ENCODE data around the gene FLRT2. TPM values are rescaled to one million over a fixed set of nuclear protein-coding genes. Genes with fewer than 3 reads are reported as not detected.

FLRT2 gene
- total RNA-seq, 2 experiments from 2014 or later: not detected

- ATAC-seq (no peak), DNase-seq (no peak)
- peaks cover 4% of the 10 kb centered on the region for H3K9me3 Mint-ChIP-seq (ENCODE audit: low read depth)
- H3K27ac Mint-ChIP-seq: no peak overlapping the region
- no peaks in the 10 kb centered on the region for H3K4me1 Mint-ChIP-seq
- CTCF ChIA-PET: interaction anchor here (0.6 kb wide), 1 partner anchor 973 kb away, joined by 3 read pairs; no protein-coding TSS in a partner anchor
- no peak overlapping the region for H3K4me3 Mint-ChIP-seq
- H3K36me3 Mint-ChIP-seq: no peaks in the 10 kb centered on the region
- no peaks in the 10 kb centered on the region for H3K27me3 Mint-ChIP-seq
Measured at GRCh38 chr14:85562630-85563029, 32.7 kb downstream of the FLRT2 start.

GRCh38 chr14:85564841-85565527 is 35.0 kb downstream of the FLRT2 start:
- ATAC-seq (no peak), DNase-seq (no peak)
- CTCF ChIA-PET: no interaction called here
- H3K27me3 Mint-ChIP-seq: no peaks in the 10 kb centered on the region
- H3K9me3 Mint-ChIP-seq (ENCODE audit: low read depth): peaks cover 3% of the 10 kb centered on the region
- no peak overlapping the region for H3K27ac Mint-ChIP-seq
- H3K36me3 Mint-ChIP-seq: no peaks in the 10 kb centered on the region
- no peak overlapping the region for H3K4me3 Mint-ChIP-seq
- no peaks in the 10 kb centered on the region for H3K4me1 Mint-ChIP-seq

- Mint-ChIP-seq H3K36me3 (no peaks in the 10 kb centered on the region), H3K27ac (no peak overlapping the region), H3K9me3 (ENCODE audit: low read depth) (peaks cover 2% of the 10 kb centered on the region), H3K4me3 (no peak overlapping the region), H3K27me3 (no peaks in the 10 kb centered on the region), H3K4me1 (no peaks in the 10 kb centered on the region)
- CTCF ChIA-PET: no interaction called here
- ATAC-seq (no peak), DNase-seq (no peak)
Measured at GRCh38 chr14:85565862-85566296, 35.9 kb downstream of the FLRT2 start.

- H3K27ac Mint-ChIP-seq: no peak overlapping the region
- H3K27me3 Mint-ChIP-seq: no peaks in the 10 kb centered on the region
- no peaks in the 10 kb centered on the region for H3K4me1 Mint-ChIP-seq
- no peak overlapping the region for H3K4me3 Mint-ChIP-seq
- H3K36me3 Mint-ChIP-seq: no peaks in the 10 kb centered on the region
- ATAC-seq: no peak
- DNase-seq: no peak
- H3K9me3 Mint-ChIP-seq (ENCODE audit: low read depth): no peaks in the 10 kb centered on the region
- CTCF ChIA-PET: no interaction called here
Measured at GRCh38 chr14:85566603-85567002, 36.7 kb downstream of the FLRT2 start.

- no peak for ATAC-seq
- no peak overlapping the region for H3K27ac Mint-ChIP-seq
- no peak for DNase-seq
- no peak overlapping the region for H3K4me3 Mint-ChIP-seq
- no peaks in the 10 kb centered on the region for H3K9me3 Mint-ChIP-seq (ENCODE audit: low read depth)
- no peaks in the 10 kb centered on the region for H3K4me1 Mint-ChIP-seq
- no peaks in the 10 kb centered on the region for H3K36me3 Mint-ChIP-seq
- CTCF ChIA-PET: no interaction called here
- H3K27me3 Mint-ChIP-seq: no peaks in the 10 kb centered on the region
Measured at GRCh38 chr14:85572011-85572410, 42.1 kb downstream of the FLRT2 start.

- H3K27me3 Mint-ChIP-seq: no peaks in the 10 kb centered on the region
- ATAC-seq (no peak), DNase-seq (no peak)
- CTCF ChIA-PET: no interaction called here
- H3K27ac Mint-ChIP-seq: no peak overlapping the region
- H3K4me3 Mint-ChIP-seq: no peak overlapping the region
- no peaks in the 10 kb centered on the region for H3K36me3 Mint-ChIP-seq
- no peaks in the 10 kb centered on the region for H3K9me3 Mint-ChIP-seq (ENCODE audit: low read depth)
- no peaks in the 10 kb centered on the region for H3K4me1 Mint-ChIP-seq
Measured at GRCh38 chr14:85572845-85573244, 42.9 kb downstream of the FLRT2 start.

- DNase-seq: no peak
- H3K4me3 Mint-ChIP-seq: no peak overlapping the region
- H3K27ac Mint-ChIP-seq: no peak overlapping the region
- H3K9me3 Mint-ChIP-seq (ENCODE audit: low read depth): peaks cover 1% of the 10 kb centered on the region
- CTCF ChIA-PET: no interaction called here
- ATAC-seq: no peak
- no peaks in the 10 kb centered on the region for H3K4me1 Mint-ChIP-seq
- H3K27me3 Mint-ChIP-seq: no peaks in the 10 kb centered on the region
- H3K36me3 Mint-ChIP-seq: no peaks in the 10 kb centered on the region
Measured at GRCh38 chr14:85573406-85573805, 43.5 kb downstream of the FLRT2 start.

- H3K36me3 Mint-ChIP-seq: no peaks in the 10 kb centered on the region
- no peak overlapping the region for H3K27ac Mint-ChIP-seq
- peaks cover 2% of the 10 kb centered on the region for H3K9me3 Mint-ChIP-seq (ENCODE audit: low read depth)
- DNase-seq (no peak), ATAC-seq (no peak)
- no peaks in the 10 kb centered on the region for H3K4me1 Mint-ChIP-seq
- no peaks in the 10 kb centered on the region for H3K27me3 Mint-ChIP-seq
- H3K4me3 Mint-ChIP-seq: no peak overlapping the region
- CTCF ChIA-PET: no interaction called here
Measured at GRCh38 chr14:85574853-85575616, 45.1 kb downstream of the FLRT2 start.

GRCh38 chr14:85575617-85575898 is 45.6 kb downstream of the FLRT2 start:
- no peak for DNase-seq
- no peak for ATAC-seq
- H3K27ac Mint-ChIP-seq: no peak overlapping the region
- peaks cover 2% of the 10 kb centered on the region for H3K9me3 Mint-ChIP-seq (ENCODE audit: low read depth)
- H3K27me3 Mint-ChIP-seq: no peaks in the 10 kb centered on the region
- CTCF ChIA-PET: no interaction called here
- no peaks in the 10 kb centered on the region for H3K4me1 Mint-ChIP-seq
- H3K36me3 Mint-ChIP-seq: no peaks in the 10 kb centered on the region
- no peak overlapping the region for H3K4me3 Mint-ChIP-seq

GRCh38 chr14:85576218-85576617 is 46.3 kb downstream of the FLRT2 start:
- Mint-ChIP-seq H3K9me3 (ENCODE audit: low read depth) (peaks cover 2% of the 10 kb centered on the region), H3K4me3 (no peak overlapping the region), H3K4me1 (no peaks in the 10 kb centered on the region), H3K36me3 (no peaks in the 10 kb centered on the region), H3K27me3 (no peaks in the 10 kb centered on the region), H3K27ac (no peak overlapping the region)
- CTCF ChIA-PET: no interaction called here
- ATAC-seq (no peak), DNase-seq (no peak)

GRCh38 chr14:85576848-85577542 is 47.1 kb downstream of the FLRT2 start:
- no peak for DNase-seq
- H3K4me3 Mint-ChIP-seq: no peak overlapping the region
- no peak overlapping the region for H3K27ac Mint-ChIP-seq
- H3K36me3 Mint-ChIP-seq: no peaks in the 10 kb centered on the region
- no peaks in the 10 kb centered on the region for H3K4me1 Mint-ChIP-seq
- H3K9me3 Mint-ChIP-seq (ENCODE audit: low read depth): peaks cover 2% of the 10 kb centered on the region
- CTCF ChIA-PET: no interaction called here
- no peak for ATAC-seq
- no peaks in the 10 kb centered on the region for H3K27me3 Mint-ChIP-seq

GRCh38 chr14:85577543-85578114 is 47.7 kb downstream of the FLRT2 start:
- DNase-seq (no peak), ATAC-seq (no peak)
- CTCF ChIA-PET: no interaction called here
- Mint-ChIP-seq H3K4me3 (no peak overlapping the region), H3K27ac (no peak overlapping the region), H3K27me3 (no peaks in the 10 kb centered on the region), H3K4me1 (no peaks in the 10 kb centered on the region), H3K36me3 (no peaks in the 10 kb centered on the region), H3K9me3 (ENCODE audit: low read depth) (peaks cover 2% of the 10 kb centered on the region)

GRCh38 chr14:85578357-85578756 is 48.4 kb downstream of the FLRT2 start:
- no peak overlapping the region for H3K27ac Mint-ChIP-seq

GRCh38 chr14:85578930-85579329 is 49.0 kb downstream of the FLRT2 start:
- Mint-ChIP-seq H3K9me3 (ENCODE audit: low read depth) (peaks cover 2% of the 10 kb centered on the region), H3K36me3 (no peaks in the 10 kb centered on the region), H3K27ac (no peak overlapping the region), H3K4me3 (no peak overlapping the region), H3K27me3 (no peaks in the 10 kb centered on the region), H3K4me1 (no peaks in the 10 kb centered on the region)
- CTCF ChIA-PET: no interaction called here
- ATAC-seq (no peak), DNase-seq (no peak)

More at GRCh38 chr14:85578357-85578756, 48.4 kb downstream of the FLRT2 start:
- Mint-ChIP-seq H3K27me3 (no peaks in the 10 kb centered on the region), H3K9me3 (ENCODE audit: low read depth) (peaks cover 2% of the 10 kb centered on the region), H3K4me3 (no peak overlapping the region), H3K36me3 (no peaks in the 10 kb centered on the region), H3K4me1 (no peaks in the 10 kb centered on the region)
- ATAC-seq: no peak
- CTCF ChIA-PET: no interaction called here
- DNase-seq: no peak
